ENCODE results near the gene SPI1. TPM values are rescaled to one million over a fixed set of nuclear protein-coding genes. Genes with fewer than 3 reads are reported as not detected.

Gene SPI1
- total RNA-seq, result 8.3 TPM
- long read RNA-seq, transcript SPI1-202 (5 exons, 1,403 nt), result major isoform, 5 of 7 reads
- long read RNA-seq, partial matches to known transcripts, result 0 of 7 reads
- long read RNA-seq, other reads (novel, unspliced or antisense), result 2 of 7 reads

GRCh38 chr11:47378010-47378835 lies at the start of gene SPI1:
Gene SPI1, minus strand, starts transcription at chr11:47378547. Its CDS starts 194 bp downstream, at chr11:47378353.
- H3K4me3 ChIP-seq, result peak within 1 kb of the TSS; percentile 45
- no peaks in the 10 kb centered on the region for H3K9me3 ChIP-seq (replicated peaks)
- intact Hi-C loops (cut with micrococcal nuclease), result no loop called here
- no peaks in the 10 kb centered on the region for H3K27me3 ChIP-seq (ENCODE audit: low read depth)
- H3K4me1 ChIP-seq, result no peaks in the 10 kb centered on the region
- peak within 1 kb of the TSS; percentile 54 for H3K27ac ChIP-seq (replicated peaks)
- DNase-seq, result peak; percentile 68
- TF ChIP-seq CTCF (IDR thresholded peaks at IDR 0.05; ENCODE audit: borderline replicate concordance), result no peak
- no peaks in the 10 kb centered on the region for H3K36me3 ChIP-seq

GRCh38 chr11:47426062-47426956 lies 48.0 kb upstream of the SPI1 start, which contains the start of gene PSMC3:
Gene PSMC3, minus strand, starts transcription at chr11:47426439. Its CDS starts 160 bp downstream, at chr11:47426279.
- Histone ChIP-seq H3K36me3 (peaks cover 39% of the 10 kb centered on the region), H3K27ac (replicated peaks) (peak within 1 kb of the TSS; percentile 91), H3K9me3 (replicated peaks) (no peaks in the 10 kb centered on the region), H3K27me3 (ENCODE audit: low read depth) (no peaks in the 10 kb centered on the region), H3K4me1 (peaks cover 34% of the 10 kb centered on the region), H3K4me3 (peak within 1 kb of the TSS; percentile 85)
- intact Hi-C loops (cut with micrococcal nuclease), result no loop called here
- no peak for TF ChIP-seq CTCF (IDR thresholded peaks at IDR 0.05; ENCODE audit: borderline replicate concordance)
- peak; percentile 99 for DNase-seq

- DNase-seq, result no peak
- H3K36me3 ChIP-seq, result peaks cover 46% of the 10 kb centered on the region
- H3K27me3 ChIP-seq (ENCODE audit: low read depth), result no peaks in the 10 kb centered on the region
- H3K4me1 ChIP-seq, result peaks cover 34% of the 10 kb centered on the region
- TF ChIP-seq CTCF (IDR thresholded peaks at IDR 0.05; ENCODE audit: borderline replicate concordance), result no peak
- no peaks in the 10 kb centered on the region for H3K9me3 ChIP-seq (replicated peaks)
- peak overlapping the region; percentile 85 for H3K4me3 ChIP-seq
- H3K27ac ChIP-seq (replicated peaks), result peak overlapping the region; percentile 91
- intact Hi-C loops (cut with micrococcal nuclease), result no loop called here
Measured at GRCh38 chr11:47425611-47426010, 47.3 kb upstream of the SPI1 start.

GRCh38 chr11:47418454-47419259 lies 40.3 kb upstream of the SPI1 start:
- no peak for DNase-seq
- H3K9me3 ChIP-seq (replicated peaks), result no peaks in the 10 kb centered on the region
- H3K27me3 ChIP-seq (ENCODE audit: low read depth), result no peaks in the 10 kb centered on the region
- TF ChIP-seq CTCF (IDR thresholded peaks at IDR 0.05; ENCODE audit: borderline replicate concordance), result no peak
- H3K4me3 ChIP-seq, result no peak overlapping the region
- peaks cover 41% of the 10 kb centered on the region for H3K4me1 ChIP-seq
- no peak overlapping the region for H3K27ac ChIP-seq (replicated peaks)
- H3K36me3 ChIP-seq, result peaks cover 81% of the 10 kb centered on the region
- intact Hi-C loops (cut with micrococcal nuclease), result no loop called here

Measured in left ventricle myocardium inferior (tissue), 1 donor.